Measurements from ENCODE around the gene ATP6V0D1. TPM values are rescaled to one million over a fixed set of nuclear protein-coding genes. Genes with fewer than 3 reads are reported as not detected.

The ATP6V0D1 gene
- polyA plus RNA-seq, 1 donor, result 93.1 TPM

DNA sequence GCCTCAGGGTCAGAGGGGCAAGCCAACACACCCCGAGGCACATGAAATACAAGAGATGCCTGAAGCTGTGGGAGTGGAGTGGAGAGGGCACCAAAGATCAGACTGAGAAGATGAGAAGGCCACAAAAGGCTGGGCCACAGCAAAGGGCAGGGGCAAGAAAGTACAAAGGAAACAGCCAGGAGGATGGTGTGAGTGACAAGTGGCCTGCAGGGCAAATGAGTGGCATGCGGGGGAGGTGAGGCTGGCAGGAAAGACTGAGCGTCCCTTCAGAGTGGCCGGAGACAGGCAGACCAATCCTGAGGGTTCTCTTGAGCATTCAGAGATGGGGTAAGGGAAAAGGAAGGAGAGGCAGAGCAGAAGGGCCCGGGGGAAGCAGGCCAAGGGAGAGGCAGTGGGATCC is 26.9 kb downstream of the ATP6V0D1 start:
- WGBS (ENCODE audit: insufficient coverage, low lambda C conversion rate), result 100% methylated on average over 1 of the region's 5 CpGs
- no peaks in the 10 kb centered on the region for H3K9me3 ChIP-seq (ENCODE audit: control insufficient read depth, low read depth, low read length)
- H3K27me3 ChIP-seq (ENCODE audit: control insufficient read depth, insufficient read depth, low read length), result no peaks in the 10 kb centered on the region
- peaks cover 38% of the 10 kb centered on the region for H3K4me1 ChIP-seq (ENCODE audit: control insufficient read depth, insufficient read depth, low read length)
- DNase-seq, result no peak
- H3K4me3 ChIP-seq (ENCODE audit: low read length), result no peak overlapping the region
- peaks cover 42% of the 10 kb centered on the region for H3K36me3 ChIP-seq (ENCODE audit: control insufficient read depth, insufficient read depth, low read length)
- no peak overlapping the region for H3K27ac ChIP-seq (ENCODE audit: low read length)

DNA sequence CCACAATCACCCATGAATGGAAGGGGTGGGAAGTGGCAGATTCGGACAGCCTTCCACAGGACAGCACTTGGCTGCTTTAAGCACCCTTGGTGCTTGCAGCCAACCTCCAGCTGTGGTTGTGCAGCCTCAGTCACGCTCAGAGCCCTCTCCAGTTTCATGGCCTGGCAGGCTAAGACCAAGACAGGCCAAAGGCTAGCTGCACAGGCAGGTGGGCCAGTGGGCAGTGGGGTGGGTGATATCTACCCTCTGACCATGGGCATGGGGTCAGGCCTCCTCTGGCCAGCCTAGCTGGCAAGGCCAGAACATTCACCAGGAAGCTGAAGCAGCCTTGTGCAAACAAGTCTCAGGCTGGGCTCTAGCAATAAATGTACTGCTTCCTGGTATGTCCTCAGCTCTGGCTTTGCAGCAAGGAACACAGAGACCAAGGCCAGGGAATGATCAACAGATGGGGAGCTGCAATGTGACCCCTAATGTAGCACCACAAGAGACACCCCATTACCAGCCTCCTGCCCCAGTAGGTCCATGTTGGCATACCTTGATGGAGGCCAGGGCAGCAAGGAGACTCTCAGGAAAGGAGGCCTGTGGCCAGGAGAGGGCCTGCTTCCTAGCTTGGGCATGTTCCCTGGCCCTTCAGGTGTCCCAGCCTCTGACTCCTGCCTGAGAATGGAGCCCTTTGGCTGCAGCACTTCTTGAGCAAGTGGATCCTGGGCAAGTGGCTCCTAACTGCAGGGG is 29.1 kb downstream of the ATP6V0D1 start:
- Histone ChIP-seq H3K36me3 (ENCODE audit: control insufficient read depth, insufficient read depth, low read length) (peaks cover 47% of the 10 kb centered on the region), H3K27ac (ENCODE audit: low read length) (peak overlapping the region; percentile 80), H3K9me3 (ENCODE audit: control insufficient read depth, low read depth, low read length) (peaks cover 4% of the 10 kb centered on the region), H3K4me3 (ENCODE audit: low read length) (no peak overlapping the region), H3K4me1 (ENCODE audit: control insufficient read depth, insufficient read depth, low read length) (peaks cover 50% of the 10 kb centered on the region), H3K27me3 (ENCODE audit: control insufficient read depth, insufficient read depth, low read length) (no peaks in the 10 kb centered on the region)
- peak in 1 of 2 donors; percentile 70 for DNase-seq
- no CpG with 5 or more reads among the region's 2 CpGs for WGBS (ENCODE audit: insufficient coverage, low lambda C conversion rate)

DNA sequence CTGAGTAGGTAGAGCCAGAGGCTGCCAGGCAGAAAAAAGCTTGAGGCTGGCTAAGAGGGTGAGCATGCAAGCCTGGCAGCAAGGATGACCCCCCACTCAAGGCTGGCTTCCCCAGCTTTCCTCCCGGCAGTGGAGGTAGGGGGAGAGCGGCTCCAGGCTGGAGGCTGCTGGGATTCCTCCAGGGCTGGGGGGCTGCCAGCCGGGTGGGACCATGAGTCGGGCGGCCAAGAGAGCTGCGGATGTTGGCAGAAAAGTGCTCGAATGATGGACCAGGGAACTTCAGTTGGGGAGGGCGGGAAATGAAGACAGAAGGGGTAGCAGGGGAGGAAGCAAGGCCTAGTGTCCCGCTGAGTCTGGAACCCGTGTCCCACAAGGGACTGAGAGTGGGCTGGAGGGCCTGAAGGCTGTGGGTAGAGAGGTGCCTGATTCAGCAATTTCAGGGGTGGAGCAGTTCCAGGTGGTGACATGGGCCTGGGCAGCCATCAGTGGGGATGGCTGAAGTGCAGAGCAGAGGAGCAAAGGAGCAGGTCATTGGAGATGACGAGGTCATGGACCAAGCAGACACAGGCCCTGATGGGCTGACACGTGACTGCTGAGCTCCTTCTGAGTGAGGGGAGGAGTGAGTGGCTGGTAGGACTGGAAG is 29.8 kb downstream of the ATP6V0D1 start:
- Histone ChIP-seq H3K27ac (ENCODE audit: low read length) (peak overlapping the region; percentile 80), H3K27me3 (ENCODE audit: control insufficient read depth, insufficient read depth, low read length) (no peaks in the 10 kb centered on the region), H3K9me3 (ENCODE audit: control insufficient read depth, low read depth, low read length) (peaks cover 4% of the 10 kb centered on the region), H3K36me3 (ENCODE audit: control insufficient read depth, insufficient read depth, low read length) (peaks cover 47% of the 10 kb centered on the region), H3K4me1 (ENCODE audit: control insufficient read depth, insufficient read depth, low read length) (peaks cover 57% of the 10 kb centered on the region), H3K4me3 (ENCODE audit: low read length) (no peak overlapping the region)
- no peak for DNase-seq
- WGBS (ENCODE audit: insufficient coverage, low lambda C conversion rate), result 97% methylated on average over 5 of the region's 12 CpGs

DNA sequence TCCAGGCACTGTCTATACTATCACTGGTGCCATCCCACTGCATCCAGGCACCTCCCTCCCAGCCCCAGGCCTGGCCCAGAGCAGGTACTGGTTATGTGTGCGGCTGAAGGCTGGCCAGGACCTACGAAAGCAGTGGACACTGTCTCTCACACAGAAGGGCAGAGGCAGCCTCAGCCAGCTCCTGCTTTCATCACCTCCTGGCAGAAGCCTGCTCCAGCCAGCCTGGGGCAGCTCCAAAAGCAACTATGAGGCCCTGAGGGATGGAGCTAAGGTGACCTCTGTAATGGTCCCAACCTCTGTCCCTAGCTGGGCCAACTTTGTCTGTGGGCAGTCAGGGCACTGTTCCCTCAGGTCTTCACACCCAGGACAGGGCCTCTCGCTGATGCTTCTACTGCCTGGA is 31.2 kb downstream of the ATP6V0D1 start:
- peaks cover 66% of the 10 kb centered on the region for H3K4me1 ChIP-seq (ENCODE audit: control insufficient read depth, insufficient read depth, low read length)
- no peak for DNase-seq
- WGBS (ENCODE audit: insufficient coverage, low lambda C conversion rate), result no CpG with 5 or more reads among the region's 3 CpGs
- H3K4me3 ChIP-seq (ENCODE audit: low read length), result no peak overlapping the region
- no peaks in the 10 kb centered on the region for H3K27me3 ChIP-seq (ENCODE audit: control insufficient read depth, insufficient read depth, low read length)
- peaks cover 4% of the 10 kb centered on the region for H3K9me3 ChIP-seq (ENCODE audit: control insufficient read depth, low read depth, low read length)
- no peak overlapping the region for H3K27ac ChIP-seq (ENCODE audit: low read length)
- peaks cover 48% of the 10 kb centered on the region for H3K36me3 ChIP-seq (ENCODE audit: control insufficient read depth, insufficient read depth, low read length)

DNA sequence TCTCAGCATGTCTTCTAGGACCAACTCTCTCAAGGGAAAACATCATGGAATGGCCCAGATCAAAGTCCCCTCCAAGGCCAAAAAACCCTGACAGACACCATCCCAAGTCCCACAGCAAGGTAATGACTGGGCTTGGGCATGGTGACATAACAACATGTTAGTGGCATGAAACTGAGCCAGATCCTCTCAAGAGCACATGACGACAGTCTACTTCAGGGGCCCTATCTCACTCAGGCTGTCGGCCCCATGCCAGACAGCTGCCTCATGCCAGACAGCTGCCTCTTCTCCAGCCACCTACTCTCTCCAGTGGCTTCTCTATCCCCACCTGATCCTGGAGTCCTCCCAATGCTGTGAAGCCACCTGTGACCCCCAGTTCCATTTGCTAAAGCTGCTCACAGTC is 31.6 kb downstream of the ATP6V0D1 start:
- peaks cover 4% of the 10 kb centered on the region for H3K9me3 ChIP-seq (ENCODE audit: control insufficient read depth, low read depth, low read length)
- DNase-seq, result peak in 1 of 2 donors; percentile 43
- WGBS (ENCODE audit: insufficient coverage, low lambda C conversion rate), result no CpG with 5 or more reads among the region's 2 CpGs
- H3K27me3 ChIP-seq (ENCODE audit: control insufficient read depth, insufficient read depth, low read length), result no peaks in the 10 kb centered on the region
- no peak overlapping the region for H3K4me3 ChIP-seq (ENCODE audit: low read length)
- peaks cover 52% of the 10 kb centered on the region for H3K36me3 ChIP-seq (ENCODE audit: control insufficient read depth, insufficient read depth, low read length)
- peaks cover 66% of the 10 kb centered on the region for H3K4me1 ChIP-seq (ENCODE audit: control insufficient read depth, insufficient read depth, low read length)
- H3K27ac ChIP-seq (ENCODE audit: low read length), result no peak overlapping the region

DNA sequence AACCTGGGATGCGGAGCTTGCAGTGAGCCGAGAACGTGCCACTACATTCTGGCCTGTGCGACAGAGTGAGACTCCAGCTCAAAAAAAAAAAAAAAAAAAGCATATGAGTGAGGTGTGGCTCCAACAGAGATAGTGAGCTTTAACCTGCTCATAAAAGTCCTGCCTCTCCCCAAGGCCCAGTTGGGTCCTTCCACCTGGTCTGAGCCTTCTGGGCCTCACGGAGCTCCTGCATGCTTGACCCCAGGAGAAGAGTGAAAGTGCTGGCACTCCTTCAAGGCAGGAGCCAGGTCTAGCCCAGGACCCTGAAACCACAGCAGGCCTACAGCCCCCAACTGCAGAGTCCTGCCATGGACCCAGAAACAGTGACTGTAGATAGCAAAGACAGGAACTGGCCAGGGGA is 32.4 kb downstream of the ATP6V0D1 start:
- peaks cover 4% of the 10 kb centered on the region for H3K9me3 ChIP-seq (ENCODE audit: control insufficient read depth, low read depth, low read length)
- peak overlapping the region; percentile 24 for H3K27ac ChIP-seq (ENCODE audit: low read length)
- peak; percentile 73 to 79 for DNase-seq
- no CpG with 5 or more reads among the region's 5 CpGs for WGBS (ENCODE audit: insufficient coverage, low lambda C conversion rate)
- no peak overlapping the region for H3K4me3 ChIP-seq (ENCODE audit: low read length)
- peaks cover 57% of the 10 kb centered on the region for H3K36me3 ChIP-seq (ENCODE audit: control insufficient read depth, insufficient read depth, low read length)
- no peaks in the 10 kb centered on the region for H3K27me3 ChIP-seq (ENCODE audit: control insufficient read depth, insufficient read depth, low read length)
- H3K4me1 ChIP-seq (ENCODE audit: control insufficient read depth, insufficient read depth, low read length), result peaks cover 61% of the 10 kb centered on the region

DNA sequence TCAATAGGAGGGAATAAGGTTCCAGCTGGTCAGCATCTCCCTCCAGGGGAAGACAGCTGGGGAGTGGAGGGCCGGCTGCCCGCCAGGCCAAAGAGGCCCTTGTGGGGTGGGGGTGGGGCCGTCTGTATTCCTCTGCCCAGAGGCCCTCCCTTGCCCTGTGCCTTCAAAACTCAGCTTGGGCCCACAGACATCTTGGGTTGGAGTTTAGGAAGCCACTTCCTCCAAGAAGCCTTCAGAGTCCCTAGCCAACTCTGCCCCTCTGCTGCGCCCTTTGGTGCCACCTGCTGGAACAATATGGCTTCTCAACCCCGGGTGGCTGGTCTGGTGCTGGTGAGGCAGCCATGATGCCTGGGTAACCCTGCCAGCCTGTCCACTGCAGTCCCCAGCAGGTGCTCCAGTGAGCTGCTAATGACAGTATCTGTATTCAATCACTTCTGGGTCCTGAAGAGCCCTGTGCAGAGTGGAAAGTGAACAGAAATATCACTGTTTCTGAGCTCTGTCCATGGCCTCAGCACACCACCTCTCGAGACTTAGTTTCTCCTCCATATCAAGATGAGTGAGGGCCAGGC is 33.4 kb downstream of the ATP6V0D1 start:
- WGBS (ENCODE audit: insufficient coverage, low lambda C conversion rate), result no CpG with 5 or more reads among the region's 6 CpGs
- DNase-seq, result no peak
- H3K27me3 ChIP-seq (ENCODE audit: control insufficient read depth, insufficient read depth, low read length), result no peaks in the 10 kb centered on the region
- H3K36me3 ChIP-seq (ENCODE audit: control insufficient read depth, insufficient read depth, low read length), result peaks cover 54% of the 10 kb centered on the region
- peaks cover 57% of the 10 kb centered on the region for H3K4me1 ChIP-seq (ENCODE audit: control insufficient read depth, insufficient read depth, low read length)
- no peak overlapping the region for H3K4me3 ChIP-seq (ENCODE audit: low read length)
- H3K27ac ChIP-seq (ENCODE audit: low read length), result no peak overlapping the region
- H3K9me3 ChIP-seq (ENCODE audit: control insufficient read depth, low read depth, low read length), result peaks cover 4% of the 10 kb centered on the region

DNA sequence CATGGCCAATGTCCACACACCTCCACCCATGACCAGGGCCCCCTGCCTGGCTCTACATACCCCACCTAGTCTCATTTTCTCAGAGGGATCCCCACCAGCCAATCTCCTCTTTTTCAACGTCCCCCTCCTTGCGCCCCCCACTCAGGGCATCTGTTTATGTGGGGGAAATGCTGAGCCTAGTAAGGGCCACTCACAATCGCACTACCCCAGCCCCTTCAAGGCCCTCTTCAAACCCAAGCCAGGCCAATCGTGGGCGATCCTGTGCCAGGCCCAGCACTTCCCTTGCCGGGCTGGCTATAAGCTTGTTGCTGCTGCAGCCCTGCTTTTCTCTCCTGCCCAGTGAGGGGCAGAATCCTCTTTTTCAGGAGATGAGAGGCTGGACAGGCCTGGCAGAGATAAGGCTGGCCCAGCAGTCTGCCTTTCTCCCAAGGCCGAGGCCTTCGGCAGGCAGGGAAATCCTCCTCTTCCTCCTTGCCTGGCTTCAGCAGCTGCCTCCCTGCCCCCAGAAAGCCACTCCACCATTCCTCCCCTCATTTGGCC is 33.9 kb downstream of the ATP6V0D1 start:
- Histone ChIP-seq H3K27me3 (ENCODE audit: control insufficient read depth, insufficient read depth, low read length) (no peaks in the 10 kb centered on the region), H3K4me3 (ENCODE audit: low read length) (no peak overlapping the region), H3K9me3 (ENCODE audit: control insufficient read depth, low read depth, low read length) (peaks cover 4% of the 10 kb centered on the region), H3K36me3 (ENCODE audit: control insufficient read depth, insufficient read depth, low read length) (peaks cover 53% of the 10 kb centered on the region), H3K27ac (ENCODE audit: low read length) (no peak overlapping the region), H3K4me1 (ENCODE audit: control insufficient read depth, insufficient read depth, low read length) (peaks cover 52% of the 10 kb centered on the region)
- no peak for DNase-seq
- WGBS (ENCODE audit: insufficient coverage, low lambda C conversion rate), result no CpG with 5 or more reads among the region's 8 CpGs

DNA sequence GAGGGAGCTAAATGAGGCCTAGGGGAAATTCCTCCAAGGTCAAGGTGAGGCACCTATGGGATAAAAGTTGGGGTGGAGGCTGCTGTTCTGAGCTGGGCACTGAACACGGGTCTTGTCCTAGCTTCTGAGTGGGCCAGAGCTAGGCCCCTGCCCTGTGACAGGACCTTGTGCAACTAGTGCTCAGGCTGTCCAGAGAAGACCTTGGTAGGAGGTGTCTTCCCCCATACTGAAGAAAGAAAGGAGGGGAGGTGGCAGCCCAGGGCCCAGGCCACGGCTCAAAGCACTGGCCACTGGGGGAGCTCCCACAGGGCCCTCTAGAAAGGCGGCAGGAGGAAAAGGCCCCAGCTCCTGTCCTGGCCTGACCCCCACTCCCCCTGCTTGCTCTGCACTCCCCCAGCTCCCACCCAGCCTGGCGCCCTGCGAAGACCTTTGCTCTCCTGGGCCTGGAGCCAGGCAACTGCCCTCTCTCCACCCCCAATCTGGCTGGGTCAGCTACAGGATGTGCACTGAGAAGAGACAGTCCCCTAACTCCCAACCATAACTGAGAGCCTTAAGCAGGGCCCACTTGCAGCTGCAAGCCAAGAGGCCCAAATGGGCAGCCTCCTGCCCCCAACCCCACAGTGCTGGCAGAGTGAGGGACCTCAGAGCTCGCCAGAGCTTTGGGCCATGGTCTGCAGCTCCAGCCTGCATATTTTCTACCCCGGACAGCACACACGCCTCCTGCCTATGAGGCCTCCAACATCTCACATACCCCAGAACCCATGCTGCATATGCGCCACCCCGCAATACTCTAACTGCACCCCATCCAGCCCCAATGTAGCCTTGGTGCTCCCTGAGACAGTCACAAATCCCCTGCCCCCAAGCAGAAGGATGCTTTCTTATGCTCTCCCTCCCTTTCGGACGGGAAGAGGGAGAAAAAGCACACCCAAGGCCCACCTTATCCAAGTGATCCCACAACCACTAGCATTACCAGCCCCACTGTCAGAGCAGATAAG is 34.7 kb downstream of the ATP6V0D1 start:
- WGBS (ENCODE audit: insufficient coverage, low lambda C conversion rate), result no CpG with 5 or more reads among the region's 12 CpGs
- H3K4me3 ChIP-seq (ENCODE audit: low read length), result no peak overlapping the region
- peak; percentile 48 to 71 for DNase-seq

More for the DNA sequence above, 34.7 kb downstream of the ATP6V0D1 start:
- H3K36me3 ChIP-seq (ENCODE audit: control insufficient read depth, insufficient read depth, low read length), result peaks cover 52% of the 10 kb centered on the region
- H3K9me3 ChIP-seq (ENCODE audit: control insufficient read depth, low read depth, low read length), result peaks cover 4% of the 10 kb centered on the region
- H3K27ac ChIP-seq (ENCODE audit: low read length), result no peak overlapping the region
- H3K4me1 ChIP-seq (ENCODE audit: control insufficient read depth, insufficient read depth, low read length), result peaks cover 43% of the 10 kb centered on the region
- H3K27me3 ChIP-seq (ENCODE audit: control insufficient read depth, insufficient read depth, low read length), result no peaks in the 10 kb centered on the region

Measured in large intestine (tissue), 3 donors.